ENCODE measurements around the gene JAK3. TPM values are rescaled to one million over a fixed set of nuclear protein-coding genes. Genes with fewer than 3 reads are reported as not detected.
A peak's percentile ranks its signal among the peaks of the same experiment; 100 is the strongest.

Gene JAK3
- total RNA-seq, 1 donor from 2014 or later: 10.8 TPM

DNA sequence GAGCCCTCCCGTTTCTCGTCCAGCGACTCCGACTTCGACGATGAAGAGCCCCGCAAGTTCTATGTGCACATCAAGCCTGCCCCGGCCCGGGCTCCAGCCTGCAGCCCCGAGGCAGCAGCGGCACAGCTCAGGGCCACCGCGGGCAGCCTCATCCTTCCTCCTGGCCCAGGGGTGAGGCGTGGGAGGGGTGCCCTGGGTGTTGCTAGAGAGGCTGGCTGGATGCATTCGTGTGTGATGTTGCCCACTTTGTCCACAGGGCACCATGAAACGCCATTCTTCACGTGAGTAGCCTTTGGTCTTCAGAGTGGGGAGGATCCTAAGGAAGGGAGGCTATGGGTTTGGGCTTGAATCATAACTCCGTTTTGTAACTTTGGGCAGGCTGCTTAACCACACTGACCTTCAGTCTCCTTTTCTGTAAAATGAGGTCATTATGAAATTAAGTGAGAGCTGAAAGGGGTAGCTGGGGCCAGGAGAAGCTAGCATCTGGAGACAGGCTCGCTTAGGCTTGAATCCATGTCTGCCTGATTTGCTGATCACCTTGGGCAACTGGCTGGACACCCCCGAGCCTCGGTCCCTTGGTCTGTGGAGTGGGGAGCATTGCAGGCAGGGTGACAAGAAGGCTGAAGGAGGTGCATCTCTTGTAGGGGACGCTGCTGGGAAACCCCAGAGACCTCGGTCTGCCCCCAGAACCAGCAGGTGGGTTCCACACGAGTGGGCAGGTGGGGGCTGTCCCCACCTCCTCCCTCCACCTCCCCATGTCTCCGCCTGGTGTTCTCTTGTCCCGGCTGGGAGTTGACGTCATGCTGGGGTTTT lies 71.6 kb downstream of the JAK3 start:
- Histone ChIP-seq H3K27me3 (no peaks in the 10 kb centered on the region), H3K27ac (no peak overlapping the region), H3K4me1 (peaks cover 12% of the 10 kb centered on the region), H3K9me3 (no peaks in the 10 kb centered on the region), H3K36me3 (no peaks in the 10 kb centered on the region), H3K4me3 (no peak overlapping the region)
- TF ChIP-seq POLR2AphosphoS5 (IDR thresholded peaks at IDR 0.05; ENCODE audit: insufficient read depth in 1 of 2, low read depth in 1 of 2) (no peak), CTCF (IDR thresholded peaks at IDR 0.05) (no peak), POLR2A (IDR thresholded peaks at IDR 0.05) (no peak)
- no peak for DNase-seq (ENCODE audit: extremely low spot score in 2 of 2)
- intact Hi-C loops (cut with DNase I): no loop called here

- H3K27me3 ChIP-seq: no peaks in the 10 kb centered on the region
- DNase-seq (ENCODE audit: extremely low spot score in 2 of 2): no peak
- no peaks in the 10 kb centered on the region for H3K9me3 ChIP-seq
- TF ChIP-seq POLR2A (IDR thresholded peaks at IDR 0.05): no peak
- TF ChIP-seq CTCF (IDR thresholded peaks at IDR 0.05): peak in 1 of 3 experiments; percentile 21
- no peak overlapping the region for H3K4me3 ChIP-seq
- H3K27ac ChIP-seq: no peak overlapping the region
- H3K4me1 ChIP-seq: peaks cover 12% of the 10 kb centered on the region
- intact Hi-C loops (cut with DNase I): no loop called here
- H3K36me3 ChIP-seq: no peaks in the 10 kb centered on the region
Observed at GRCh38 chr19:17775245-17775927, 72.4 kb downstream of the JAK3 start.

Small RNA genes within 50 kb of the gene (small RNA-seq; reads per million reads assigned to genes)
- gene SNORA68: not detected

Other genes starting within 250 kb of the JAK3 start
- 0.49 TPM for gene UNC13A, start 159.6 kb downstream of the JAK3 start, total RNA-seq
- 30.2 TPM for gene MAP1S, start 128.5 kb downstream of the JAK3 start, total RNA-seq
- 12.3 TPM for gene FCHO1, start 96.5 kb downstream of the JAK3 start, total RNA-seq
- gene B3GNT3, start 52.8 kb downstream of the JAK3 start, total RNA-seq: 1.5 TPM
- not detected for gene INSL3, start 26.5 kb downstream of the JAK3 start, total RNA-seq
- 1,768 TPM for gene RPL18A, start 11.9 kb upstream of the JAK3 start, total RNA-seq
- not detected for gene SLC5A5, start 24.0 kb upstream of the JAK3 start, total RNA-seq
- 59.7 TPM for gene CCDC124, start 85.0 kb upstream of the JAK3 start, total RNA-seq
- 1.5 TPM for gene KCNN1, start 119.1 kb upstream of the JAK3 start, total RNA-seq
- gene ARRDC2, start 160.2 kb upstream of the JAK3 start, total RNA-seq: 54.5 TPM
- gene IL12RB1, start 239.0 kb upstream of the JAK3 start, total RNA-seq: not detected
- 9.6 TPM for gene MAST3, start 249.8 kb upstream of the JAK3 start, total RNA-seq

Data from vagina (tissue), 2 donors.